ENCODE results near the gene GCH1.

DNA sequence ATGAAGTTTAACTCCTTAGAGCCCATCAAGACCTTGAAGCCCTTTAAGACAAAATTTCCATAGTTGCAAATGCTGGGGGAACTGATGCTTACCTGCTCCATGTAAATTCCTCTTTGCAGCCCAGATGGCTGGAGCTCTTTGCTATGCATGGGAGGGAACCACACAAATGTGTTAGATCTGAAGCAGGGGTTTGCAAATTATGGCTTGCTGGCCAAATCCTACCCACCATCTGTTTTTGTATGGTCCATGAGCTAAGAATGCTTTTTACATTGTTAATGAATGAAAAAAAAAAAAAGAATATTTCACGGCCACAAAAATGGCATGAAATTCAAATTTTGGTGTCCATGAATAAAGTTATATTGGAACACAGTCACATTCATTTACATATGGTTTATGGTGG, 74.6 kb downstream of the GCH1 start:
- TF ChIP-seq EZH2 (IDR thresholded peaks at IDR 0.05; ENCODE audit: insufficient read depth, low read length): no peak
- TF ChIP-seq CTCF (IDR thresholded peaks at IDR 0.05; ENCODE audit: insufficient read depth, low read depth, low read length): no peak
